GM18858 (cell line): ENCODE data around the gene IDI1.
"Not testable (repeated sequence)": the region's sequence is repeated elsewhere in the genome, so short reads cannot be mapped to it uniquely, and the experiment has no call there.

Experiments used
- ATAC-seq: cut with Tn5 transposase; IDR thresholded peaks from one replicate; pipeline ENCODE4 v1.9.1; 2021; ENCODE audit not compliant: unreplicated experiment

IDI1 gene

DNA sequence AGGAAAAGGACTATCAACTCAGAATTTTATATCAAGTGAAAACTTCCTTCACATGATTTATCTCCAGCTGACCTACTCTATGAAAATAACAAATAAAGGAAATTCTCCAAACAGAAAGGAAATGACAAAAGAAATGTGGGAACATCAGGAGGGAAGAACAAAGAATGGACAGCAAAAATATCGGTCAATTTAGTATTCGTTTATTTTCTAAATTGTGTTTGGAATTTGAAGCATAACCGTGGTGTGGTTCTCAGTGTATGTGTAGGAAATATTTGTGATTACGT lies 16.0 kb upstream of the IDI1 start:
- no peak for ATAC-seq

DNA sequence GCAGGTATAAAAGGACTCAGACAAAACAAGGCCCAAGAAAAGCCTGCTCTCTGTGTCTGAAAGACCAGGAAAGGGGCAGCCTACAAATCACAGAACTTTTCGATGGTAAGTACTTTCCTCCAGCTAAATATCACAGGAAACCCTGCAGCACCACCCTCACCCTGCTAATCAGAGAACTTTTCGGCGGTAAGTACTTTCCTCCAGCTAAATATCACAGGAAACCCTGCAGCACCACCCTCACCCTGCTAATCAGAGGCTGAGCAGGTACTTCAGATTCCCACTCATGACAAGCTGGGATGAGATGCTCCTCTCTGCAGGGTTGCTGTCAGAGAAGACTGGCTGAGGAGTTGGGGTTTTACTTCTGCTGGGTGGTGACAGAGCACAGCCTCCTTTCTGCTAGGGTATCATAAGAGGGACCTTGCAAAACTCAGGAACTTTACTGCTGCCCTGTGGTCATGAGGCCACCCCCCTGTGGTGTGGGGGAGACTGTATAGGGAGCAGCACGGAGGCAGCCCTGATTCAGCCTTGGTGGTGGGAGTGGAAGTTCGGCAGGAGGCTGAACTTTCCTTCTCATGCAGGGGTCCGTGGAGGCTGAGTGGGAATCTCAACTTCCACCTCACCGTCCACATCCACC lies 14.4 kb upstream of the IDI1 start:
- no peak for ATAC-seq

DNA sequence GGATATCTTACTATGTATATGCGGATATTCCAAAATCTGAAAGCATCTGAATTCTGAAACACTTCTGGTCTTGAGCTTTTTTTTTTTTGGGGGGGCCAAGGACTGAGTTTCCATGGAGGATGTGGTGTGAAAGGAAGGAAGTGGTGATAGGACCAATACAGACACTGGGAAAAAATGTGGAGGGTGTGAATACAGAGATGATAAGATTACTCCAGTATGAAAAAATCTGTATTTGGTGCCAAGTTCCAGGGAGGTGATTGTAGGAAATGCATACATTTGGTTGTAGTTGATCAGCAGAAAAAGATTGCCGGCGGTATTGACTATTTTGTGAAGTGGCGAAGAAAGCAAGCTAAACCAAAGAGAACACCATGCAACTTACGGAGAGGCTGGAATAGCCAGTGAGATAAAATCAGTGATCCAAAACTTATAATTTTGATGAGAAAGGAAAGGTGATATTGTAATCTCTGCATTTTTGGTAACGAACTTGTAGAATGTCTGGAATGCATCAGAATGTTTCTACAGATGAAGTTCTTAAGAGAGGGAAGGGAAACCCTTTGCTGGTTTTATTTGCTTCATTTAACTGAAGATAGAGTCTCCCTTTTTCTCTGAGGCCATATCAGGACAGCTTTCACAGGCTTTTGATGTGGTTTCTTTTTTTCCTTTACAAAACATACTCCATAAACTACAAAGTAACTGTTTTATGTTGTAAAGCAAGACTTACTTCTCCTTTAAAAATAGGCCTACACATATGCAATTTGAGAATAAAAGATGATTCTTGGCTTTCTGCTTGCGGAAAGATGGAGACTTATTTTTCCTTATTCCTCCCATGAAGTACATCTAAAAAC lies 13.2 kb upstream of the IDI1 start:
- ATAC-seq, result no peak

DNA sequence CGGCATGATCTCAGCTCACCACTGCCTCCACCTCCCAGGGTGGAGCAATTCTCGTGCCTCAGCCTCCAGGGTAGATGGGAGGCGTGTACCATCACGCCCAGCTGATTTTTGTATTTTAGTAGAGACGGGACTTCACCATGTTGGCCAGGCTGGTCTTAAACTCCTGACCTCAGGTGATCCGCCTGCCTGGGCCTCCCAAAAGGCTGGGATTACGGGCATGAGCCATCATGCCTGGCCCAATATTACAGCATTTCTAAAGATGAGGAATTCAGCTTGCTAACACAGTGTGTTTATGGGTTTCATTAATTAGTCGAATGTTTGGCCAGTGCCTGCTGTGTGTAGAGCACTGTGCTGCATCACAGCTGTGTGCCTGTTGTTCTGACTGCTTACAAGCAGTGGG lies 11.0 kb upstream of the IDI1 start:
- no peak for ATAC-seq

DNA sequence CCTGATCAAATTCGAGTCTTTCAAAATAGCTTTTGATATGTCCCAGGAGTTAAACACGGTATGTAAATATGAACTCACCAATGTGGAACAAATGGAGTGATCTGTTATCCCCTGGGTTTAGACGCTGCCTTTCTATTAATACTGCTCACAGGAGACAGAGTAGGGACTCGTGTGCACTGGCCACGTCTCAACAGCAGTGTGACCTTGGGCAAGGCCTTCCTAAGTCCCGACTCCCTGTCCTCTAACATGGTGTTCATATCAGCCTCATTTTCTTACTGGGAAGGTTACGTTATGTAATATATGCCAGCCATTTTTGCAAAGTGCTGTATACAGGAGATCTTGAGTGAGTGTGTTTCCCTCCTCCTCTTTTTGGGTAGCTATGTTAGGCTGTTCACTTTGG lies 9.1 kb upstream of the IDI1 start:
- ATAC-seq, result no peak

DNA sequence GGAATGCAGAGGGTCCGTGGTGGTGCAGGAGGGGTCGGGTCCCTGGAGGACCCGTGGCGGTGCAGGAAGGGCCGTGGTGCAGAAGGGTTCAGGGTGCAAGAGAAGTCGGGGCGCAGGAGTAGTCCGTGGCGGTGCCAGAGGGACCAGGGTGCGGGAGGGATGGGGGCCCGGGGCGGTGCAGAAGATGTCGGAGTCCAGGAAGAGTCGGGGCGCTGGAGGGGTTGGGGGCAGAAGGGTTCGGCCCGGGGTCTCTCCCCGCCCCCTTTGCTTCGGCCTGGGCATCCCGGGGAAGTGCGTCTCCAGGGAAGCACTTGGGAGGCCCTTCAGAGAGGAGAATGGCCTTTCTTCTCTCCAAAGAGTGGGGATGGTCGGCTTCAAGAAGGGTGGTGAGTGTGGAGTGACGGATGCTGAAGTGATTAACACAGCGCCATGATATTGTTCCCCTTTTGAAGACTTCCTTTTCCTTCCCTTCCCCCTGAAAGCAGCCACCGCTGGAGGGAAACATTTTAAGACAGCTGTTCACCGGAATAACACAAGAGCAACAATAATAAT lies 8.3 kb upstream of the IDI1 start:
- no peak for ATAC-seq

DNA sequence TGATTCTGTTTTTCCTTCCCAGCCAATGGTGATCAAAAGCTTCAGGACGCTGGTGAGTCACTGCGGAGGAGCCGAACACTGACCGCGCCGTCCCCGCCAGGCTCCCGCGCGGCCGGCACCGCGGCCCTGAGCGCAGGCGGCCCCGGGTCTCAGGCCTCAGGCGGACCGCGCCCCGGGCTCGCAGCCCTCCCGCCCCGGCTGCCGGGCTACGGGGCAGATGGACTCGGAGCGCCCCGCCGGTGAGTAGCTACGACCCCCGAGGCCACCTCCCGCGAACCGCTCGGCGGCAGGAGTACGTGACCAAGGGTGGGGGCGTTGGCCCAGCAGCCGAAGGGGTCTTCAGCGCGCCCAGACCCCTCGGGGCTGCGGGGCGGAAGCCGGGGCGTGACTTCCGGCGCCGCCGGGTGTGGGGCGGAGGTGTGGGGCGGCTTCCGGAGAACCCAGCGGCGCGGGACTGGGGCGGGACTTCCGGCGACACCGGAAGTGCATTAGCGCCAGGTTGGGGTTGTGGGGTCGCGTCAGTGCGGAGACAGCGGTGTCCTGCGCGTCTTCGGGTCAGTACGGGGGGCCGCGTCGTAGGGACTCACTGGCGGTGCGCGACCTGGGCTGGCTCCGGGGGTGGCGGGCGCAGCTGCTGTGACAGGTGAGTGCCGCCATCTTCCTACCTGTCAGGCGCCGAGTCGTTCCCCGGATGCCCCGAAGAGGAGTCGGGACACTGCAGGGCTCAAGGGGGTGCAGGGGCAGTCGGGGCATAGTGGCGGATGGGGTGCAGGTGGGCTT lies 7.6 kb upstream of the IDI1 start, which contains the start of gene WDR37:
TSS of gene WDR37 (plus strand) at position 60 of the 780 bp plus-strand sequence. CDS start 15,771 bp downstream, outside the sequence.
- ATAC-seq, result peak; percentile 85

DNA sequence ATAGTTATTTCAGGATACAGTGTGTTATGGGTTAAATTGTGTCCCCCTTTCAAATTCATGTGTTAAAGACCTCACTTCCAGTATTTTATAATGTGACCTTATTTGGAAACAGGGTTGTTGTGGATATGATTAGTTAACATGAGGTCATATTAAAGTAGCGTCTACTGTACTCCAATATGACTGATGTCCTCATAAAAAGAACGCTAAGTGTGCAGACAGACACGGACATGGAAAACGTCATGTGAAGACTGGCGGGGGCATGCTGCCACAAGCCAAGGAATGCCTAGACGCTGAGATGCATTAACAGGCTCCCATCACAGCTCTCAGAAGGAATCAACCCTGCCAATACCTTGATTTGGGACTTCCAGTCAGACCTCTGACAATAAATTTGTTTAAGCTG lies 5.8 kb upstream of the IDI1 start:
- ATAC-seq, result no peak

DNA sequence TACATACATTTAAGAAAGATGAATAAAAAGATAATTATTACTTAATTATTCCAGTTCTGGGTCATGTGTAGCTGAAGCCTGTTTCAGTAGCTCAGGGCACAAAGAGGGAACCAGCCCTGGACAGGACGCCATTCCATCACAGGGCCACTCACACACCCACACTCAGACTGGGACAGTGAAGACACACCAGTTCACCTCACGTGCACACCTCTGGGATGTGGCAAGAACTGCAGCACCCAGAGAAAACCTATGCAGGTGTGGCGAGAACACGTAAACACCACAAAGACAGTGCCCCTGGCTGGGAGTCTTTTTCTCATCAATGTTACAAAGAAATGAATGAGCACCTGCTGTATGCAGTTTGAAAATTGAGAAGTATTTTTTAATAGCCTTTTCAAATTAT lies 1.6 kb upstream of the IDI1 start:
- no peak for ATAC-seq

DNA sequence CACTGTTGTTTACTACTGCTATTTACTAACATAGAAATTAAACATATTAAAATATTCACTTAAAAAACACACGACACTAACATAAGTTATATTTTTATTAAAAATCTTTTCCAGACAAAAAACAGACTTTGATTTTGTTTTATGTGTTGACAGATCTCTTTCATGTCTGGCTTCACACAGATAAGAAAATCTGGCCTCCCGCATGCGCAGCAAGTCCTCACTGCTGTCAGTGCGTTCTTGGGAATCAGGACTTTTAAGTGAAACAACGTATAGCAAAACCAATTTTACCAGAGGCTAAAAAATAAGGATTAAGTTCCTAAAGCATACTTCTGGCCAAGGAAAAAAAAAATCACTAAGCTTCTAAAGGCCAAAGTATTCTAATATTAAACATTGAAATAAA lies 1.2 kb upstream of the IDI1 start:
- no peak for ATAC-seq

DNA sequence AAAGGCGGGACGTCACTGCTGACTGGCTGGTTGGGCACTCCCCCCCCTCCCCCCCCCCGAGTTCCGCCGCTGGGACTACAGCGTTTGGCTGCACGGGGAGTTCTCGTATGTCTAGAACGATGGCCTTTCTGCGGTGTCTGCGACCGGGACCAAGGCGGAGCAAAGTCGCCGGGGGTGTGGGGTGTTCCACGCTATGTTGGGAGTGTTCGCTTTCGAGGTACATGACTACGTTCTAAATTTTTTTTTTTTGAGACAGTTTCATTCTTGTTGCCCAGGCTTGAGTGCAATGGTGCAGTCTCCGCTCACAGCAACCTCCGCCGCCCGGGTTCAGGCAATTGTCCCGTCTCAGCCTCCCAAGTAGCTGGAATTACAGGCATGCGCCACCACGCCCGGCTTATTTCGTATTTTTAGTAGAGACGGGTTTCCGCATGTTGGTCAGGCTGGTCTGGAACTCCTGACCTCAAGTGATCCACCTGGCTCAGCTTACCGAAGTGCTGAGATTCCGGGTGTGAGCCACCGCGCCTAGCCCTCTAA lies 573 bp upstream of the IDI1 start:
- ATAC-seq, result no peak

DNA sequence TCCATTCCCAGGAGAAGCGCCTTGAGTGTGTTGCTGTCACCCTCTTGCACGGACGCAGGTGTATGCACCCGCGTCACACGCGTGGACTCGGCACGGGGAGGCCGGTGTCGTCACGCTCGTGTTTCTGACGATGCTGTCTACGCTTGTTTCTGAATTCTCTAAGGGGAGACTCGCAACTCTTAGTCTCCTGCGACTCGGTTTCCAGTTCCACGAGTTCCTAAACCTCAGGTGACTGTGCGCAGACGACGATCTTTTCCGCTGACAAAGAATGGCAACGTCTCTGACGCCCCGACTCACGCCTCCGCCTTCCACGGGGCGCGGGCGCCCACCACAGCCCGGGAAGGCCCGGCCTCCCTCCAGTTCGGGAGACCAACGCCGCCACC lies 579 bp downstream of the IDI1 start:
- ATAC-seq, result no peak

DNA sequence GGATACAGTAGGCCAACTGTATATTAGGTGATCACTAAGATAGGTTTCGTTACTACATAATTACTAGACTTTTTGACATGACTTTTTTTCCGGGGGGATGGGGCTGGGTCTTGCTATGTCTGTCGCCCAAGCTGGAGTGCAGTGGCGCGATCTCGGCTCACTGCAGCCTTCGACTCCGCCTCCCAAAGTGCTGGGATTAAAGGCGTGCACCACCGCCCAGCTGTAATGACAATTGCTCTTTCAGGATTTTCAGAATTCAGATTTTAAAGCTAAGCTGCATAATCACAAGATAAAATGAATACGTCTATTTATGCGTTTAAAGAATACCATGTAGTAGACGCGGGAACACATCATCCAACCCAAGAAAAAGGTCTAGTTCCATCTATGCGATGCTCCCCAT lies 982 bp downstream of the IDI1 start:
- ATAC-seq, result no peak

DNA sequence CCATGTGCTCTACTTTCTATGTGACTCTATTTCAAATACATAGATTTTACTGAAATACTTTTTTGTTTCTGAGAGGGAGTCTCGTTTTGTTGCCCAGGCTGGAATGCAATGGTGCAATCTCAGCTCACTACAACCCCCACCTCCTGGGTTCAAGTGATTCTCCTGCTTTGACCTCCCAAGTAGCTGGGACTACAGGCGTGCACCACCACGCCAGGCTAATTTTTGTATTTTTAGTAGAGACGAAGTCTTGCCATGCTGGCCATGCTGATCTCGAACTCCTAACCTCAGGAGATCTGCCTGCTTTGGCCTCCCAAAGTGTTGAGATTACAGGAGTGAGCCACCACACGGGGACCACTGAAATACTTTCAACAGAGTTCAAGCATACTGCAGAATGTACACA lies 3.5 kb downstream of the IDI1 start:
- ATAC-seq, result no peak

DNA sequence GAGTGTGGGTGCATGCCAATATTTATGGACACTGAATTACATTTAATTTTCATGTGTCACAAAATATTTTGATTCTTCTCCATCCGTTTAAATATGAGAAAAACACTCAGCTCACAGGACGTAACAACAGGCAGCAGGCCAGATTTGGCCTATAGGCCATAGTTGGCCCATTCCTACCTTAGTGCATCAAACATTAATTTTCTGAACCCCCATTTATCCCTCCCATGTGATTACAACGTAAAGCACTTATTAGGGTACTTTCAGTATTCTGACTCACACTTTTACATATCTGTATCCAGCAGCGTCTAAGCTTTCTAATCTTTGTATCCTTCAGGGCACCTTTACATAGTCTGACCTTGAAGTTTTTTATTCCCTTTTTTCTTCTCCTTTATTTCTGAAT lies 4.0 kb downstream of the IDI1 start:
- no peak for ATAC-seq

DNA sequence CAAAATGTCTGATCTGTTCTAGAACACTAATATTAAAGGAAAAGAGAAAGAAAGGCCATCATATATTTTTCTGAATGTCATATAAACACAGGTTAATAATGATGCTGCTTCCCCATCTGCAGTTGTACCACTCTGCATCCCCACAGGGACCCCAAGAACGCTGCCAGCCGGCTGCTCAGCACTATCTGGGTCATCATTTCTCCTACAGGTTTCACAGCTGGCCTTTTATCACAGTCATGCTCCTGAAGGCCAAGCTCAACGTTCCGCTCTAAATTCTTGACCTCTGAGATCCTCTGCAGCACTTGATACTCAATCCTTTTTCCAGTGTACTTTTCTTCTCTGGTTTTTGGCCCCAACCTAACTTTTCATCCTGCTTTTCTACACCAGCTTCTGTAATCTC lies 4.8 kb downstream of the IDI1 start:
- no peak for ATAC-seq

DNA sequence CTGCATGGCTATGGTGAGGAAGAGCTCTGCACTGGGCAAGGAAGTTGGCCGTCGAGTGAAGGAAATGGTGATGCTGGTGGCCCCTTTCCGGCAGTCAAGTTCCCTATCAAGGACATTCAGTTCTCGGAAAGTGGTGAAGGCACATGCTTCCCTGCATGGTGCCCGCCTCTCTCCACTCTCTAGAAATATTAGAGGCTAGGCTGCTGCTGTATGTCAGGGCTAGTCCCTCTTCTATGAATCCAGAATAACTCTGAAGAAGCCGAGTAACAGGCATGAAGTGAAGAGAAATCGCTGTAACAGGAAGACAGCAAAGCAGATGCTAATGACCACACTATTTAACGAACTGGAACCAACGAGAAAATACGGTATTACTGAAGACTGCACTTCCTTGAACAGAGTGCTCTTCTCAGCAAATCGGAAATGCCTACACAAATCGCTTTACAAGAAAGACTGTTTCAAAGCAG lies 5.4 kb downstream of the IDI1 start:
- peak; percentile 72 for ATAC-seq

DNA sequence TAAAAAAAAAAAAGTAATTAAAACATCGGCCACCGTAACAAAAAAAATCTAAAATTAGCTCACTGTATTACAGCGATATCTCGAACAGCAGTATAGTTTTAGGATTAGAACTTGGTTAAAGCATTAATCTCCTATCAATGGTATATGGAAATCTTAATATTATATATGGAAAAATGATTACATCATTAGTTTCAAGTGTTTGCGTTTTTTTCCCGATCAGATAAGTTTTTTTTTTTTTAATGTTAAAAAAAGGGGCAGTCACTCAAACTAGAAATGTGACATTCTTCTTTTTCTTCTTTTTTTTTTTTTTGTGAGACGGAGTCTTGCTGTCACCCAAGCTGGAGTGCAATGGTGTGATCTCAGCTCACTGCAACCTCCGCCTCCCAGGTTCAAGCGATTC lies 7.4 kb downstream of the IDI1 start:
- no peak for ATAC-seq

DNA sequence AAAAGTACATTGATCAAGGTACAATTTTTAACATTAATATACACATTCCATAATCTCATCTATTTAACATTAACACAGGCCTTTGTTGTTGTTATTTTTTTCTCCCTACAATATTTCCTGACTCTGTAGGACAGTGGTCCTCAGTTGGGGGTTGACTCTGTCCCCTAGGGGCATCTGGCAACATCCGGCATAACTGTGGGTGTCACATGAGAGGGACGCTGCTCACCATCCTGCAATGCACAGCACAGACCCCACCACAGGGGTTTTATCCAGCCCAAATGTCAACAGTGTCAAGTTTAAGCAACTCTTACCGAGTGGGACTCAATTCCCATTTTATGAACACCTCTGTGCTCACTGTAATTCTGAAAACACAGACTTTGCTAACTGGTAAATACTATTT lies 8.8 kb downstream of the IDI1 start:
- ATAC-seq, result no peak

DNA sequence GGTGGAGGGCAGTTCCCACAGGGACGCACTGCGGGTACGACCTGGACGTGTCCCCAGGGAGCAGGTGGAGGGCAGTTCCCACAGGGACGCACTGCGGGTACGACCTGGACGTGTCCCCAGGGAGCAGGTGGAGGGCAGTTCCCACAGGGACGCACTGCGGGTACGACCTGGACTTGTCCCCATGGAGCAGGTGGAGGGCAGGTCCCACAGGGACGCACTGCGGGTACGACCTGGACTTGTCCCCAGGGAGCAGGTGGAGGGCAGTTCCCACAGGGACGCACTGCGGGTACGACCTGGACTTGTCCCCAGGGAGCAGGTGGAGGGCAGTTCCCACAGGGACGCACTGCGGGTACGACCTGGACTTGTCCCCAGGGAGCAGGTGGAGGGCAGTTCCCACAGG lies 10.2 kb downstream of the IDI1 start:
- not testable (repeated sequence) for ATAC-seq

DNA sequence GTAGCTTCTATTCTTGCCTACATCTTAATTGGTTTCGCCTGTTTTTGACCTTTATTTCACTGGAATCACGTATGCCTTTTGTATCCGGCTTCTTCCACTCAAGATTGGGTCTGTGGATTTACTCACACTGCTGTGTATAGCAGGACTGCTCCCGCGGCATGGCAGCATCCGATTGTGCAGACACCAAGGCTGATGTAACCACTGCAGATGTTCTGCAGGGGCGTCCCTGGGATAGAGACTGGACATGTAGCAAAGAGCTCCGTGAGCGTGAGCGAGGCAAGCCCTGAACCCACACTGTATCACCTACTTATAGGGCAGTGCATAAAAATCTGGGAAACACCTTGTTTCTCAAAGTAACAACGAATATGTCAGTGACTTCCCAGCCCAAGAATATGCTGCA lies 11.8 kb downstream of the IDI1 start:
- ATAC-seq, result no peak
